ENCODE measurements around the gene SMC2.
A peak's percentile ranks its signal among the peaks of the same experiment; 100 is the strongest.

The SMC2 gene

DNA sequence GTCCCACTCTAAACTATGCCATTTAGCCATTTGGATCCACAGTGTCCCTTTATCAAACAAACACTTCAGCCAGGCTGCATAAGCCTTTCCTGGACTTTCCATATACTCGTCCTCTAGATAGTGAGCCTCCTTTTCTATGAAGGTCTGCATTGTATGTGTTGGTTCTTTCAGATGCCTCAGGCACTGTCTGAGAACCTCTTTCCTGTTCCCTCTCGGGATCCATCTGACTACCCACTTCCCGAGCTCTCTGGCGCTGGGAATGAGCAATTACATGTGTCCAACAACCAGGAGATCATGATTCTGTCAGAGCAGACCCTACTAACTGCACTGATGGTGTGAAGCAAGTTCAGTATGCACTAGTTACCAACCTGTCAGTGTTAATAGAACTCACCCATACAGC, 14.2 kb downstream of the SMC2 start:
- no peak for DNase-seq

DNA sequence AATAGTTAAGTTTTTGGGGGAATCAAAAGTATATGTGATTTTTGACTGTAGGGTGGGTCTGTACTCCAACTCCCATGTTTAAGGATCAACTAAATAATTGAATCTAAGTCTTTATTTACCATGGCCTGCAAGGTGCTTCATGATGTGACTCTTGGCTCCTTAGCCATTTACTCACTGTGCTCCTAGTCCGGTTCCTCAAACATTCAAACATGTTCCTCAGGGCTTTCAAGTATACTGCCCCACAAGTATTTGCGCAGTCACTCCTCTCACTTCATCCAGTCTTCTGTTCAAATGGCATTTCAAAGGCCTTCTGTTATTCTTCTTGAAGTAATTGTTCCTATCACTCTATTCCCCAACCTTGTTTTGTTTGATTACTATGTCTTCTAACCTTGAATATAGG, 16.4 kb downstream of the SMC2 start:
- DNase-seq: no peak

DNA sequence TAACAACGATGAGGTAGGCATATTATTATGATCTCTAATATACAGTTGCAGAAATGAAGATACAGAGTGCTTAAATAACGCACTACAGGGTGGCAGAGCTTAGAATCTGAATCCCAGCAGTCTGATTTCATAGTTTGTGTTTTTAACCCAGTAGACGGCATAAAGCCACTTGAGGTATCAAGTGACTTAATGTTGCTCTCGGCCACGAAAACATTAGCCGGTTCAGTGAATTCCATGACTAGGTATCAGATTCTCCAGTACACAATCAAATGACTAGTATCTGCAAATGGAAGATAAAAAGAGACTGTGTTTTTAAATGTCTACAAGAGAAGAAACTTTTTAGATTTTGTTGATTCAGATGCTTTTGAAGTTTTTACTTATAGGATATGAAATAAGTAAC, 24.8 kb downstream of the SMC2 start:
- no peak for DNase-seq

DNA sequence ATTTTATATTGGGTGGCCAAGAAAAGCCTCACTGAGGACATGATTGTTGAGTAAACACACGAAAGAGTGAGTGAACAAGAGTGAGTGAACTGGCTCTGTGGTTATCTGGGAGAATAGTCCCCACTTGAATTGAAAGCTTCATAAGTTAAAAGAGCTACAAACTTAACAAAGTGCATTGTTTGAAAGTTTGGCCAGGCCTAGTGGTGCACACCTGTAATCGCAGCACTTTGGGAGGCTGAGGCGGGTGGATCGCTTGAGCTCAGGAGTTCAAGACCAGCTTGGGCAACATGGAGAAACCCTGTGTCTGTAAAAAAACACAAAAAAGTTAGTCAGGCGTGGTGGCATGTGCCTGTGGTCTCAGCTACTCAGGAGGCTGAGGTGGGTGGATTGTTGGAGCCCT, 26.9 kb downstream of the SMC2 start:
- no peak for DNase-seq

DNA sequence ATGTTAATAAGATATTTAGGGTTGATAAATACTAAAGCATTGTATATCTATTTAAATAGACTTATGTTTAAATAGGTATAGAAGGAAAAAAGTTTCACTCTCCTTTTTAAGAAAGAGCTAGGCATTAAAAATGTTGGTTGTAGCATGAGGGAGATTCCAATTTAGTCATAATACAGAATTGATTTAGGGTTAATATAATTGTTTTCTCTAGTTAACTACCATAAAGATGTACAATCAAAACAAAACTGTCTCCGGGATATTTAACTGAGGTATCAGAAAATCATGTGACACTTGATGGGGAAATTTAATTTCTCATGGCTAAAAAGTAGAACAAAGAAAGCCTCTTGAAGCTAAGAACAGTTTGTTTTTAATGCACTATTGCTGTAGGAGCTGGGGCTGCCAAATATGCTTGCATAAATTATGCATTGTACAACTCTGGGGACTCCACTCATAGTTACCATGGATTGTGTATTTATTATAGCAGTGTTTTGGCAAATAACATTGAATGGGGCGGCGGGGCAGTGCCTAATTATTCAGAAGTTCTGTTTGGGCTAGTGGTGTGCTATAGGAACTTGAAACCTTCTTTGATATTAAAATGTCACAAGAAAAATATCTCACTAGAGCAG, 44.2 kb downstream of the SMC2 start:
- no peak for DNase-seq

DNA sequence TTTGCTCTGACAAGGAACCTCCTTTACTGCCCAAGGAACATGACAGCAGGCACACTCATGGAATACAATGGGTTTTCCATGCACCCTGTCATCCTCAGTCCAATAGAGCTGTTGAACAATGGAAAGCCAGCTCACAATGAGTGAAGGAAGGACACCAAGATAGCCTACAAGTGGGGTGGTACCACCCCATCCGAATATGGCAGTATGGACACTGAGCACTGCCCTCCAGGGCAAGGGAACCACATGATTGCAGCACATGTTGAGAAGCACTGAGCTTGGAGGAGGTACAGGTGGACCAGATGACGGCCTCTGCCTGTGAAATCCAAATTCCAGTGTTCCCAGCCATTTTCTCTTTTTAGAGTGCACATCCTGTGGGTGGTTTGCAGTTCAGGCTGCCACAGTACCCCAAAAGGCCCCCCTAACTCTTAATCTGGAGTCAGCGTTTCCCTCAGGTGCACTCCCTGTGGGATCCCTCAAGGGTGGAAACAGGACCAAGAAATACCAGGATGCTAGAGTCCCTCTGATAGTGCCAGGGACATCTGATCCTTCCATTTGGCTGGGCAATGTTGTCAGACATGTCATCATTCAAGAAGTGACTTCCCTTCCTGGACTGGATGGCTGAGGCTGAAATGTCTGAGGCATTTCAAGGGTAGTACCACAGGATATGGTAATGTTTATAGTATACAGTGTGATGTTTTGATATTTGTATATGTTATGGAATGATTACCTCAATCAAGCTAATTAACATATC, 48.9 kb downstream of the SMC2 start:
- no peak for DNase-seq

DNA sequence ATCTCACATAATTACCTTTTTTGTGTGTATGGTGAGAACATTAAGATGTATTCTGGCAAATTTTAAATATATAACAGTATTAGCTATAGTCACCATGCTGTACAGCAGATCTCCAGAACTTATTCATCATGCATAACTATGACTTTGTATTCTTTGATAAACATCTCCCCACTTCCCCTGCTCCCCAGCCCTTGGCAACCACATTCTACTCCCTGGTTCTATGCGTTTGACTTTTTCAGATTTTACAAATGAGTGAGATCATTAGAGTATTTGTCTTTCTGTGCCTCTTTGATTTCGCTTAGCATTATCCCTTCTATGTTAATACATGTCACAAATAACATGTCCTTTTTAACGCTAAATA, 49.4 kb downstream of the SMC2 start:
- peak; percentile 9 for DNase-seq

DNA sequence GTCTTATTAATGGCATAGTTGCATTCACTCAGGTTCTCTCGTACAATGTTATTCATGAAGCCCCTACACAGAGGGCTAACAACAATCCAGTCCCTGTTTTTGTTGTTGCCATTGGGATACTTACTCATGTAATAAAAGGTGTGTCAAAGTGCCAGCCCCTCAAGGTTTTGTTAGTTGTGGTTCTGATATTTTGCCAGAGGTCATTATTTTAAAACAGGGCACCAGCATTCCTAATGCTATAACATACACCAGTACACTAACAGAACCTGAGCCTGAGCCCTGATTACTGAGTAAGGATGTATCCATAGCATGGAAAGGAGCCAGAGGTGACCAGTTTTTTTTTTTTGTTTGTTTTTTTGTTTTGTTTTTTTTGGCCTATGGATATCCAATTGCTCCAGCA, 50.2 kb downstream of the SMC2 start:
- no peak for DNase-seq

DNA sequence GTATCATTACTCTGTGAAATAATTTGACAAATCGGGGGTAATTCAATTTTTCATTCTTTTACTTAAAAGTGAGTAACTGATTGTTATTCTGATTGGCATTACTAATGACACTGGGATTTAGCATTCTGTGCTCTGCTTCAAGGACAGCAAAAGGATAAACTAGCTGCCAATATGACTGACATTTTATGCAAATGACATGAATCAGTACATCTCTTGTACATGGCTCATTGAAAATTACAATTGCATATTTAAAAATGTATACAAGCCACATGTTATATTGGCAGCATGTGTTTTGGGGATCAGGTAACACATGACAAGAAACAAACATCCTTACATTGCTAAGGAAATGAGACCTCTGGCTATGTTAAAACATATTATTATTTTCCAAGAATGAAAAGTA, 79.0 kb downstream of the SMC2 start:
- DNase-seq: no peak

DNA sequence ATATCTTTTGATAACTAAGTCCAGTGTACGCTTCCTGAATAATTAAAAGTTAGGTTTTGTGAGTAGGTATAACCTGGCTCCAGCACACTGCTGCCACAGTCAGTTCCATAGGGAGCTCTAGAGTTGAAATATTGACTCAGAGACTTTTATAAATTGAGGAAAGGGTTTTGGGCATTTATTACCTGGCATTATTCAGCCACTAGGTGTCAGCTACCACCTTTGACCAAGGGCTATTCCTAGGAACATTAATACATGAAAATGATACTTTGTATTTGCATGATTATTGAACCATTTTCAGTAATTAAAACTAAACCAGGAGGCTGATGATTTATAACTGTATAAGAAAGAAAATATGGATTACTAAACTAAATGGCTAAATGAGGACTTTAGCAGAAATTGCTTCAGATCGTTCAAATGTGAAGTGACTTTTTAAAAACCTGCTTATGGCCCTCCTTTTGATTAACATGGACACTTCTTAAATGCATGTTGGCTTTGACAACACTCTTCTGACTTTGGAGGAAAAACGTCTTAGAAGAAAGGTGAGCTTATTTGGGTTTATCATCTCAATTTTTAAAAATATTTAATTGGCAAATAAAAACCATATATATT, 83.0 kb downstream of the SMC2 start:
- DNase-seq: no peak

DNA sequence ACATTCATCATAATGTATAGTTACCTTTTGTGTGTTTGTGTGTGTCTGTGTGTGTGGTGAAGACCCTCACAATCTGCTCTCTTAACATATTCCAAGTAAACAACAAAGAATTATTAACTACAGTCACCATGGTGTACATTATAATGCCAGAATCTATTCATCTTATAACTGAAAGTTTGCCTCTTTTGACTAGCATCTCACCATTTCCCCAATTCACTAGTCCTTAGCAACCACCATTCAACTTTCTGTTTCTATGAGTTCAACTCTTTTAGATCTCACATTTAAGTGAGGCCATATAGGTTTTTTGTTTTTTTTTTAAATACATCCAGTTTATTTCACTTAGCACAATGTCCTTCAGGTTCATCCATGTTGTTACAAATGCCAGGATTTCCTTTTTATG, 83.6 kb downstream of the SMC2 start:
- DNase-seq: no peak
